Gastrocnemius medialis (tissue), 4 donors: ENCODE data around the gene AIG1. TPM values are rescaled to one million over a fixed set of nuclear protein-coding genes. Genes with fewer than 3 reads are reported as not detected.

Source experiments
- ATAC-seq, 2 donors: fragments of 150-250 bp; one replicate each; pipeline ENCODE4 v1.9.1; 2016
- DNase-seq, 2 donors: peaks; one replicate each; pipeline ENCODE4 v3.0.0-alpha.2; 2019
- H3K27ac ChIP-seq, 4 donors: fragments of 200-600 bp; sonication (generic); 1 replicate in 1 of 4; 2 replicates in 3 of 4; pipeline ENCODE4 v1.5.1; 2016 to 2018; ENCODE audit warnings: mild to moderate bottlenecking in 2 of 4, moderate library complexity in 1 of 4
- H3K27me3 ChIP-seq, 3 donors: fragments of 200-600 bp; sonication (generic) in 2 of 3; 1 replicate in 1 of 3; 2 replicates in 2 of 3; pipeline versions ENCODE4 v1.5.1 to v1.6.0; 2016 to 2019; ENCODE audit warnings: mild to moderate bottlenecking in 1 of 3, moderate library complexity in 1 of 3
- H3K36me3 ChIP-seq, 2 donors: fragments of 200-600 bp; sonication (generic) in 1 of 2; one replicate each; pipeline ENCODE4 v1.5.1; 2017 to 2018
- H3K4me1 ChIP-seq, 2 donors: fragments of 200-600 bp; sonication (generic) in 1 of 2; one replicate each; pipeline ENCODE4 v1.5.1; 2016 to 2017; ENCODE audit warnings: mild to moderate bottlenecking in 2 of 2
- H3K4me3 ChIP-seq, 4 donors: fragments of 200-600 bp; sonication (generic) in 3 of 4; 1 replicate in 1 of 4; 2 replicates in 3 of 4; pipeline ENCODE4 v1.5.1; 2016 to 2019; ENCODE audit warnings: mild to moderate bottlenecking in 2 of 4
- H3K9me3 ChIP-seq, 3 donors: fragments of 200-600 bp; sonication (generic) in 2 of 3; 1 replicate in 1 of 3; 2 replicates in 2 of 3; pipeline ENCODE4 v1.5.1; 2016 to 2019
- POLR2A ChIP-seq, 2 donors: fragments of 450-650 bp; IDR thresholded peaks; one replicate each; pipeline ENCODE4 v1.6.1; 2017; ENCODE audit warnings: antibody characterized with exemption in 2 of 2, mild to moderate bottlenecking in 2 of 2, moderate library complexity in 2 of 2
- in situ Hi-C, 4 donors: fragments of 200-750 bp; cut with MboI; loops; one replicate each; pipeline versions ENCODE4 v1.15.0 to v1.8.0; 2017; ENCODE audit warnings: low sequenced_read_pairs in 4 of 4
- intact Hi-C: fragments of 100-400 bp; cut with DNase I; formaldehyde crosslinking; loops from one replicate; pipeline ENCODE4 v1.15.1; 2023; ENCODE audit warnings: low total_unique reads
- total RNA-seq, 4 donors: library from RNA; depleted of rRNA; stranded (reverse); fragments of >200 nt; gene quantifications; one replicate each; pipeline versions ENCODE4 v1.1.0 to v1.2.3, GENCODE V29; 2016
- TF ChIP-seq, protein P1 (sequence below), 5 experiments: fragments of 450-650 bp in 3 of 5; fragments of 200-600 bp in 2 of 5; sonication (generic) in 2 of 5; IDR thresholded peaks in 4 of 5; conservative IDR thresholded peaks in 1 of 5; 1 replicate in 4 of 5; 2 replicates in 1 of 5; pipeline ENCODE4 v1.5.1; 2016 to 2019; ENCODE audit warnings: antibody characterized with exemption in 5 of 5, mild to moderate bottlenecking in 3 of 5, moderate library complexity in 3 of 5

AIG1 gene
- total RNA-seq, 4 donors from 2014 or later, result 5.3 to 10.3 (median 5.7) TPM

DNA sequence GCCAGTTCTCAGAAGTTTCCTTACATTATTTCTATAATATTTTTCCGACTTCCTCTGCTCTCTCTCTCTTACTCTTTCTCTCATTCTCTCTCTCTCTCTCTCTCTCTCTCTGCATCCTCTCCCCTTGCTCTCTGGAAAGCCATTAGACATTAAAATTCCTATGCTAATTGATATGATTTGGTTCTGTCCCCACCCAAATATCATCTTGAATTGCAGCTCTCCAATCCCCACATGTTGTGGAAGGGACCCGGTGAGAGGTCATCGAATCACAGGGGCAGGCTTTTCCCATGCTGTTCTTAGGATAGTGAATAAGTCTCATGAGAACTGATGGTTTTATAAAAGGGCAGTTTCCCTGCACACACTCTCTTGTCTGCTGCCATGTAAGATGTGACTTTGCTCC lies 315.7 kb downstream of the AIG1 start:
- intact Hi-C loops, result no loop called here
- H3K9me3 ChIP-seq, result no peaks in the 10 kb centered on the region
- TF ChIP-seq POLR2A (IDR thresholded peaks at IDR 0.05), result no peak
- TF ChIP-seq, protein P1, sequence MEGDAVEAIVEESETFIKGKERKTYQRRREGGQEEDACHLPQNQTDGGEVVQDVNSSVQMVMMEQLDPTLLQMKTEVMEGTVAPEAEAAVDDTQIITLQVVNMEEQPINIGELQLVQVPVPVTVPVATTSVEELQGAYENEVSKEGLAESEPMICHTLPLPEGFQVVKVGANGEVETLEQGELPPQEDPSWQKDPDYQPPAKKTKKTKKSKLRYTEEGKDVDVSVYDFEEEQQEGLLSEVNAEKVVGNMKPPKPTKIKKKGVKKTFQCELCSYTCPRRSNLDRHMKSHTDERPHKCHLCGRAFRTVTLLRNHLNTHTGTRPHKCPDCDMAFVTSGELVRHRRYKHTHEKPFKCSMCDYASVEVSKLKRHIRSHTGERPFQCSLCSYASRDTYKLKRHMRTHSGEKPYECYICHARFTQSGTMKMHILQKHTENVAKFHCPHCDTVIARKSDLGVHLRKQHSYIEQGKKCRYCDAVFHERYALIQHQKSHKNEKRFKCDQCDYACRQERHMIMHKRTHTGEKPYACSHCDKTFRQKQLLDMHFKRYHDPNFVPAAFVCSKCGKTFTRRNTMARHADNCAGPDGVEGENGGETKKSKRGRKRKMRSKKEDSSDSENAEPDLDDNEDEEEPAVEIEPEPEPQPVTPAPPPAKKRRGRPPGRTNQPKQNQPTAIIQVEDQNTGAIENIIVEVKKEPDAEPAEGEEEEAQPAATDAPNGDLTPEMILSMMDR (IDR thresholded peaks at IDR 0.05 in 4 of 5, conservative IDR thresholded peaks at IDR 0.05 in 1 of 5), result no peak
- H3K4me3 ChIP-seq, result no peak overlapping the region
- ATAC-seq (no peak), DNase-seq (no peak)
- no peaks in the 10 kb centered on the region for H3K4me1 ChIP-seq
- no peak overlapping the region for H3K27ac ChIP-seq
- H3K36me3 ChIP-seq, result no peaks in the 10 kb centered on the region
- in situ Hi-C loops, result no loop called here
- no peaks in the 10 kb centered on the region for H3K27me3 ChIP-seq

DNA sequence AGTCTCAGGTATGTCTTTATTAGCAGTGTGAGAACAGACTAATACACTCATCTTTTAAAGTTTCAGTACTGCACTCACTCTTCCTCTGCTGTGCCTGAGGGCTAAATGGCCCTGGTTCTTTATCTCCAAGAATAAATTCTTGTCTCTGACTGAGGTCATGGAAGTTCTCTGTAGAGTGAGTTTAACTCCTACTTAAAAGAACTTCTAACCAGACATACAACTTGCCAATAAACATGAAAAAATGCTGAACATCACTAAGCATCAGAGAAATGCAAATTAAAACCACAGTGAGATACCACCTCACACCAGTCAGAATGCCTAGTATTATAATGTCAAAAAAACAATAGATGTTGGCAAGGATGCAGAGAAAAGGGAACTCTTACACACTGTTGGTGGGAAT lies 316.2 kb downstream of the AIG1 start:
- no peaks in the 10 kb centered on the region for H3K36me3 ChIP-seq
- H3K27ac ChIP-seq, result no peak overlapping the region
- H3K27me3 ChIP-seq, result no peaks in the 10 kb centered on the region
- TF ChIP-seq, protein P1 (IDR thresholded peaks at IDR 0.05 in 4 of 5, conservative IDR thresholded peaks at IDR 0.05 in 1 of 5), result no peak
- TF ChIP-seq POLR2A (IDR thresholded peaks at IDR 0.05), result no peak
- no peaks in the 10 kb centered on the region for H3K4me1 ChIP-seq
- intact Hi-C loops (no loop called here), in situ Hi-C loops (no loop called here)
- DNase-seq (no peak), ATAC-seq (no peak)
- no peak overlapping the region for H3K4me3 ChIP-seq
- no peaks in the 10 kb centered on the region for H3K9me3 ChIP-seq

DNA sequence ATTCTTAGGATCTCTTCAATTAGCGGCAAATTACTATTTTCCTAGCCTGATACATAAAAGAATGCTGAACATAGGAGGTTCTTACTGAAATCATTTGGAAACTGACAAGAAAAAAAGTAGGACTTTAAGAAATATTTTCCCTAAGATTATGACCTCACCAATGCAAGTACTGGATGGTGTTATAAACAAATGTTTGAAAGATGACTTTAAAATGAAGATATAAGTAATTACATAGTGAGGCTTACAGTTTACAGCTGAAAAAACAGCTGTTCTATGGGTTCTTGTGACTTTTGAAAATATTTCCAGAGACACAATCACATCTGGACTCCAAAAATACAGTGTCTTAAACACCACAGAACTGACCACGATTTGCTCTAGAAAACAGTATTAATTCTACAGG lies 324.9 kb downstream of the AIG1 start:
- Histone ChIP-seq H3K27ac (no peak overlapping the region), H3K27me3 (no peaks in the 10 kb centered on the region), H3K9me3 (no peaks in the 10 kb centered on the region), H3K4me1 (no peaks in the 10 kb centered on the region), H3K4me3 (no peak overlapping the region), H3K36me3 (no peaks in the 10 kb centered on the region)
- no peak for TF ChIP-seq POLR2A (IDR thresholded peaks at IDR 0.05)
- TF ChIP-seq, protein P1 (IDR thresholded peaks at IDR 0.05 in 4 of 5, conservative IDR thresholded peaks at IDR 0.05 in 1 of 5), result no peak
- in situ Hi-C loops, result no loop called here
- no peak for ATAC-seq
- intact Hi-C loops, result no loop called here
- no peak for DNase-seq

DNA sequence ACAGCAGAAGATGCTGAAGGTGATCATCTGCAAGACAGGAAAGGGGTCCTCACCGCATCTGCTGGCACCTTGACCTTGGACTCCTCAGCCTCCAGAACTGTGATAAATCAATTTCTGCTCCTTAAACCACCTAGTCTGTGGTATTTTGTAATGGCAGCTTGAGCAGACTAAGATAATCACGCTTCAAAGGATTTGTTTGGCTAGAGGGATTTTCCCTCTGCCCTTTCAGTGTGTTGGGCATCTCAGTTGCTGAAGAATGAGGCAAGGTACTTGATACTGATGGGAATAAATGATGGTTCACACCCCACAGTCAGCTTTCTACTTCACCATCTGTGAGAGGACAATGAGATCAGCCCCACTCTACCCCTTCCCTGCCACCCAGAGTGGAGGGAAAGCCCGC lies 329.6 kb downstream of the AIG1 start:
- Histone ChIP-seq H3K36me3 (no peaks in the 10 kb centered on the region), H3K4me1 (no peaks in the 10 kb centered on the region), H3K9me3 (no peaks in the 10 kb centered on the region), H3K27ac (no peak overlapping the region), H3K4me3 (no peak overlapping the region), H3K27me3 (no peaks in the 10 kb centered on the region)
- intact Hi-C loops, result no loop called here
- DNase-seq (no peak), ATAC-seq (no peak)
- in situ Hi-C loops, result no loop called here
- no peak for TF ChIP-seq POLR2A (IDR thresholded peaks at IDR 0.05)
- TF ChIP-seq, protein P1 (IDR thresholded peaks at IDR 0.05 in 4 of 5, conservative IDR thresholded peaks at IDR 0.05 in 1 of 5), result no peak

Other genes with a start within 250 kb of the AIG1 start
- gene HIVEP2, start 115.7 kb upstream of the AIG1 start, total RNA-seq, result 10 to 100 TPM; 15.9 to 29.4 (median 25.3) TPM